OCI-LY1 (cell line): Measurements from ENCODE around the gene MAD1L1.

Experiments used
- H2AFZ ChIP-seq: fragments of 200-600 bp; sonication (generic), shearing (Covaris generic); 2 replicates; pipeline ENCODE4 v1.6.0; 2014; ENCODE audit warnings: antibody characterized with exemption, mild to moderate bottlenecking, low read length
- H3F3A ChIP-seq: fragments of 200-600 bp; sonication (generic), shearing (Covaris generic); 2 replicates; pipeline ENCODE4 v1.6.0; 2014; ENCODE audit warnings: mild to moderate bottlenecking, antibody characterized with exemption, low read length, moderate library complexity; ENCODE audit not compliant: insufficient read depth
- H3K27ac ChIP-seq: fragments of 200-600 bp; sonication (generic); 2 replicates; pipeline ENCODE4 v1.5.1; 2014; ENCODE audit warnings: low read length, mixed run types, mild to moderate bottlenecking, low read depth; ENCODE audit not compliant: poor library complexity, severe bottlenecking
- H3K27me3 ChIP-seq: fragments of 200-600 bp; sonication (generic); 2 replicates; pipeline ENCODE4 v1.6.0; 2014; ENCODE audit warnings: antibody characterized with exemption, mild to moderate bottlenecking, low read length, moderate library complexity; ENCODE audit not compliant: insufficient read depth
- H3K36me3 ChIP-seq: fragments of 200-600 bp; sonication (generic); 2 replicates; pipeline ENCODE4 v1.6.1; 2014; ENCODE audit warnings: mild to moderate bottlenecking, antibody characterized with exemption, low read length, moderate library complexity, mixed read lengths; ENCODE audit not compliant: insufficient read depth
- H3K4me1 ChIP-seq: fragments of 200-600 bp; sonication (generic); 2 replicates; pipeline ENCODE4 v1.5.1; 2014; ENCODE audit warnings: mild to moderate bottlenecking, low read length, moderate library complexity; ENCODE audit not compliant: insufficient read depth, severe bottlenecking
- H3K4me2 ChIP-seq: fragments of 200-600 bp; sonication (generic), shearing (Covaris generic); 2 replicates; pipeline ENCODE4 v1.6.1; 2014; ENCODE audit warnings: low read length
- H3K4me3 ChIP-seq: fragments of 200-600 bp; sonication (generic); 2 replicates; pipeline ENCODE4 v1.5.1; 2014; ENCODE audit warnings: low read length, low read depth, mild to moderate bottlenecking, mixed read lengths; ENCODE audit not compliant: poor library complexity, severe bottlenecking
- H3K79me2 ChIP-seq: fragments of 200-600 bp; shearing (Covaris generic); 2 replicates; pipeline ENCODE4 v1.6.1; 2016; ENCODE audit warnings: mixed run types, low read length, mixed read lengths; ENCODE audit not compliant: insufficient read depth
- H3K9ac ChIP-seq: fragments of 200-600 bp; sonication (generic), shearing (Covaris generic); 2 replicates; pipeline ENCODE4 v1.6.1; 2014; ENCODE audit warnings: mild to moderate bottlenecking, low read length, mixed read lengths
- H3K9me2 ChIP-seq: fragments of 200-600 bp; sonication (generic), shearing (Covaris generic); 2 replicates; pipeline ENCODE4 v1.6.1; 2014; ENCODE audit warnings: low read depth, mild to moderate bottlenecking, low read length, mixed read lengths
- H3K9me3 ChIP-seq: fragments of 200-600 bp; shearing (Covaris generic); 2 replicates; pipeline ENCODE4 v1.6.1; 2014; ENCODE audit warnings: low read length, mixed read lengths
- H4K20me1 ChIP-seq: fragments of 200-600 bp; sonication (generic), shearing (Covaris generic); 2 replicates; pipeline ENCODE4 v1.6.0; 2016; ENCODE audit warnings: mild to moderate bottlenecking, low read length; ENCODE audit not compliant: insufficient read depth
- CTCF ChIP-seq: fragments of 200-600 bp; sonication (generic), shearing (Covaris generic); IDR thresholded peaks from 2 replicates; pipeline ENCODE4 v1.5.1; 2017; ENCODE audit warnings: mild to moderate bottlenecking, antibody characterized with exemption, low read length, moderate library complexity, mixed read lengths
- EZH2 ChIP-seq: fragments of 200-600 bp; sonication (generic), shearing (Covaris generic); IDR thresholded peaks from 2 replicates; pipeline ENCODE4 v1.8.0; 2017; ENCODE audit warnings: borderline replicate concordance, mixed run types, mild to moderate bottlenecking, antibody characterized with exemption, low read length, moderate library complexity, mixed read lengths

MAD1L1 gene

GRCh38 chr7:2170576-2171521 is 61.9 kb downstream of the MAD1L1 start:
- Histone ChIP-seq H3K27me3 (no peaks in the 10 kb centered on the region), H4K20me1 (no peaks in the 10 kb centered on the region), H3K4me3 (no peak overlapping the region), H3K4me1 (peaks cover 4% of the 10 kb centered on the region), H2AFZ (no peak overlapping the region), H3K9me2 (no peaks in the 10 kb centered on the region), H3K27ac (no peak overlapping the region), H3K79me2 (no peaks in the 10 kb centered on the region), H3K9me3 (no peaks in the 10 kb centered on the region), H3K9ac (no peak overlapping the region), H3F3A (no peaks in the 10 kb centered on the region), H3K36me3 (peaks cover 30% of the 10 kb centered on the region), H3K4me2 (no peak overlapping the region)
- TF ChIP-seq CTCF (no peak), EZH2 (no peak)

GRCh38 chr7:2169923-2170575 is 62.7 kb downstream of the MAD1L1 start:
- H2AFZ ChIP-seq: no peak overlapping the region
- peaks cover 11% of the 10 kb centered on the region for H3K4me1 ChIP-seq
- H4K20me1 ChIP-seq: no peaks in the 10 kb centered on the region
- H3K9ac ChIP-seq: no peak overlapping the region
- TF ChIP-seq EZH2 (no peak), CTCF (no peak)
- H3K79me2 ChIP-seq: no peaks in the 10 kb centered on the region
- H3F3A ChIP-seq: no peaks in the 10 kb centered on the region
- no peak overlapping the region for H3K27ac ChIP-seq
- no peaks in the 10 kb centered on the region for H3K9me3 ChIP-seq
- H3K36me3 ChIP-seq: peaks cover 25% of the 10 kb centered on the region
- no peak overlapping the region for H3K4me3 ChIP-seq
- no peaks in the 10 kb centered on the region for H3K27me3 ChIP-seq
- H3K9me2 ChIP-seq: no peaks in the 10 kb centered on the region
- H3K4me2 ChIP-seq: no peak overlapping the region

- H3K4me2 ChIP-seq: no peak overlapping the region
- peaks cover 12% of the 10 kb centered on the region for H3K36me3 ChIP-seq
- H3K27me3 ChIP-seq: no peaks in the 10 kb centered on the region
- H3K9me2 ChIP-seq: no peaks in the 10 kb centered on the region
- H3K9me3 ChIP-seq: no peaks in the 10 kb centered on the region
- no peaks in the 10 kb centered on the region for H3F3A ChIP-seq
- TF ChIP-seq CTCF (no peak), EZH2 (no peak)
- no peak overlapping the region for H3K27ac ChIP-seq
- no peak overlapping the region for H3K4me3 ChIP-seq
- no peak overlapping the region for H2AFZ ChIP-seq
- H3K4me1 ChIP-seq: peaks cover 11% of the 10 kb centered on the region
- H3K9ac ChIP-seq: no peak overlapping the region
- H4K20me1 ChIP-seq: no peaks in the 10 kb centered on the region
- no peaks in the 10 kb centered on the region for H3K79me2 ChIP-seq
Measured at GRCh38 chr7:2168615-2169311, 64.0 kb downstream of the MAD1L1 start.
